GM23248 (cell line): ENCODE measurements around the gene TAOK3. TPM values are rescaled to one million over a fixed set of nuclear protein-coding genes. Genes with fewer than 3 reads are reported as not detected.

ENCODE experiments used
- DNase-seq: peaks from one replicate; pipeline ENCODE4 v3.0.0-alpha.2; 2015
- H2AFZ ChIP-seq: fragments of 200-600 bp; sonication (generic); 2 replicates; pipeline ENCODE4 v1.6.1; 2016; ENCODE audit warnings: antibody characterized with exemption
- H3F3A ChIP-seq: fragments of 200-600 bp; sonication (generic); 2 replicates; pipeline ENCODE4 v1.6.1; 2016; ENCODE audit warnings: mild to moderate bottlenecking, antibody characterized with exemption, mixed run types; ENCODE audit not compliant: insufficient read depth
- H3K27ac ChIP-seq: fragments of 200-600 bp; sonication (generic); 2 replicates; pipeline ENCODE4 v1.5.1; 2016; ENCODE audit warnings: mild to moderate bottlenecking
- H3K27me3 ChIP-seq: fragments of 200-600 bp; sonication (generic); replicated peaks from 2 replicates; pipeline ENCODE4 v1.6.1; 2016; ENCODE audit warnings: mild to moderate bottlenecking; ENCODE audit not compliant: insufficient read depth
- H3K36me3 ChIP-seq: fragments of 200-600 bp; sonication (generic); 2 replicates; pipeline ENCODE4 v1.6.1; 2016; ENCODE audit warnings: low read depth, mild to moderate bottlenecking
- H3K4me1 ChIP-seq: fragments of 200-600 bp; sonication (generic); 2 replicates; pipeline ENCODE4 v1.6.1; 2016; ENCODE audit warnings: mild to moderate bottlenecking; ENCODE audit not compliant: insufficient read depth
- H3K4me2 ChIP-seq: fragments of 200-600 bp; sonication (generic); one replicate; pipeline ENCODE4 v1.6.1; 2016; ENCODE audit warnings: mild to moderate bottlenecking; ENCODE audit not compliant: unreplicated experiment
- H3K4me3 ChIP-seq: fragments of 200-600 bp; sonication (generic); 2 replicates; pipeline ENCODE4 v1.5.1; 2016; ENCODE audit warnings: mild to moderate bottlenecking
- H3K79me2 ChIP-seq: fragments of 200-600 bp; sonication (generic); 2 replicates; pipeline ENCODE4 v1.6.1; 2016; ENCODE audit warnings: mild to moderate bottlenecking; ENCODE audit not compliant: insufficient read depth
- H3K9ac ChIP-seq: fragments of 200-600 bp; sonication (generic); 2 replicates; pipeline ENCODE4 v1.6.1; 2016; ENCODE audit warnings: mild to moderate bottlenecking
- H3K9me2 ChIP-seq: fragments of 200-600 bp; sonication (generic); 2 replicates; pipeline ENCODE4 v1.6.1; 2016; ENCODE audit warnings: mixed run types, mild to moderate bottlenecking, moderate library complexity; ENCODE audit not compliant: insufficient read depth
- H3K9me3 ChIP-seq: fragments of 200-600 bp; sonication (generic); one replicate; pipeline ENCODE4 v1.6.1; 2017; ENCODE audit warnings: low read depth
- H4K20me1 ChIP-seq: fragments of 200-600 bp; sonication (generic); 2 replicates; pipeline ENCODE4 v1.6.0; 2016; ENCODE audit not compliant: insufficient read depth
- EZH2 ChIP-seq: fragments of 200-600 bp; sonication (generic); IDR thresholded peaks from 2 replicates; pipeline ENCODE4 v1.6.1; 2018; ENCODE audit warnings: antibody characterized with exemption, mild to moderate bottlenecking; ENCODE audit not compliant: insufficient read depth, poor library complexity, severe bottlenecking
- EZH2phosphoT487 ChIP-seq: fragments of 200-600 bp; sonication (generic); IDR thresholded peaks from 2 replicates; pipeline ENCODE4 v1.6.1; 2018; ENCODE audit warnings: antibody characterized with exemption, moderate library complexity, mild to moderate bottlenecking, low read depth; ENCODE audit not compliant: insufficient read depth
- WGBS, 2 experiments: methylation state at CpG; one replicate each; pipeline ENCODE4 v1.1.6; 2015 to 2017; ENCODE audit warnings: low lambda C conversion rate in 2 of 2, low coverage in 1 of 2; ENCODE audit errors: missing lambda C conversion rate in 2 of 2; 5-methylcytosine and 5-hydroxymethylcytosine counted together
- in situ Hi-C: fragments of 300-500 bp; cut with MboI; formaldehyde crosslinking; loops from 2 replicates; pipeline ENCODE4 v1.15.0; 2020
- polyA plus RNA-seq: library from polyadenylated mRNA; unstranded; fragments of >200 nt; fragmentation: Nextera tagmentation; extraction: Ambion mirVana; gene quantifications from 2 replicates; pipeline ENCODE4 v1.2.1, GENCODE V29; 2016
- total RNA-seq: library from RNA; depleted of rRNA; stranded (reverse); fragments of >200 nt; shearing (Covaris generic); gene quantifications from 2 replicates; pipeline ENCODE4 v1.2.3, GENCODE V29; 2014

Gene TAOK3
- total and polyA plus RNA-seq, 2 experiments from 2014 or later, result 17.8 to 49.8 TPM

DNA sequence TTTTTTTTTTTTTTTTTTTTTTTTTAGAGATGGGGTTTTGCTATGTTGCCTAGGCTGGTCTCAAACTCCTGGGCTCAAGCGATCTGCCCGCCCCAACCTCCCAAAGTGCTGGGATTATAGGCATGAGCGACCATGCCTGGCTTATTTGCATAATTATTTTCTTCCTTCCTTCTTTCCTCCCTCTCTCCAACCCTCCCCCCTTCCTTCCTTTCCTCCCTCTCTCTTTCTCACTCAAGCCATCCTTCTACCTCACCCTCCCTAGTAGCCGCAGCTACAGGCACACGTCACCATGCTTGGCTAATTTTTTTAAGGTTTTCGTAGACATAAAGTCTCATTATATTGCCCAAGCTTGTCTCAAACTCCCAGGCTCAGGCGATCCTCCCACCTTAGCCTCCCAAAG, 152.9 kb downstream of the TAOK3 start:
- no peaks in the 10 kb centered on the region for H3K79me2 ChIP-seq
- H3K27ac ChIP-seq, result no peak overlapping the region
- in situ Hi-C loops, result no loop called here
- H2AFZ ChIP-seq, result no peak overlapping the region
- no peak overlapping the region for H3K9ac ChIP-seq
- DNase-seq, result no peak
- H3K9me2 ChIP-seq, result no peaks in the 10 kb centered on the region
- no peaks in the 10 kb centered on the region for H3F3A ChIP-seq
- H3K4me1 ChIP-seq, result no peaks in the 10 kb centered on the region
- H3K9me3 ChIP-seq, result no peaks in the 10 kb centered on the region
- H3K27me3 ChIP-seq, result no peaks in the 10 kb centered on the region
- 0 out of 2 replicates have a peak, but pooled peaks cover 11% of the 10 kb centered on the region for H3K36me3 ChIP-seq
- no peak overlapping the region for H3K4me2 ChIP-seq
- no peaks in the 10 kb centered on the region for H4K20me1 ChIP-seq
- no peak for TF ChIP-seq EZH2
- 98 to 99% methylated on average over 4 to 7 of the region's 7 CpGs for WGBS, 2 experiments
- no peak overlapping the region for H3K4me3 ChIP-seq

DNA sequence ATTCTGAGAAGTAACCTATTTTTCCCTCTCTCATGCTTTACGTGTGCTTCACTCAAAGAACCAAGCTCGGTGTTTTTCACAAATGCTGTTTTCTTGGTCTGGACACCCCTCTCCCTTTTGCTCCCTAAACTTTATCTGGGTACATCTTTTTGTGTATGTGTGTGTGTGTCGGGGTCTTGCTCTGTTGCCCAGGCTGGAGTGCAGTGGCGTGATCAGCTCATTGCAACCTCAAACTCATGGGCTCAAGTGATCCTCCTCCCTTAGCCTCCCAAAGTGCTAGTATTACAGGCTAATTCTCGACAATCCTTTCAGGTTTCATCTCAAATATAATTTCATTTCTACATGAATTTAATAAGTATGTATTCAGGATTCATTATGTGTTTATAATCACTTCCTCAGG, 153.6 kb downstream of the TAOK3 start:
- in situ Hi-C loops, result no loop called here
- no peak overlapping the region for H3K4me2 ChIP-seq
- TF ChIP-seq EZH2phosphoT487 (no peak), EZH2 (no peak)
- H3F3A ChIP-seq, result no peaks in the 10 kb centered on the region
- H3K4me3 ChIP-seq, result no peak overlapping the region
- peaks cover 6% of the 10 kb centered on the region; the same call in 1 of the 2 replicates for H3K36me3 ChIP-seq
- no peaks in the 10 kb centered on the region for H3K9me2 ChIP-seq
- H2AFZ ChIP-seq, result no peak overlapping the region
- no peaks in the 10 kb centered on the region for H3K27me3 ChIP-seq
- no peak for DNase-seq
- no peaks in the 10 kb centered on the region for H3K79me2 ChIP-seq
- no peak overlapping the region for H3K9ac ChIP-seq
- H3K9me3 ChIP-seq, result no peaks in the 10 kb centered on the region
- H3K27ac ChIP-seq, result no peak overlapping the region
- H4K20me1 ChIP-seq, result no peaks in the 10 kb centered on the region
- 86 to 92% methylated on average over 5 of the region's 5 CpGs for WGBS, 2 experiments
- H3K4me1 ChIP-seq, result no peaks in the 10 kb centered on the region

DNA sequence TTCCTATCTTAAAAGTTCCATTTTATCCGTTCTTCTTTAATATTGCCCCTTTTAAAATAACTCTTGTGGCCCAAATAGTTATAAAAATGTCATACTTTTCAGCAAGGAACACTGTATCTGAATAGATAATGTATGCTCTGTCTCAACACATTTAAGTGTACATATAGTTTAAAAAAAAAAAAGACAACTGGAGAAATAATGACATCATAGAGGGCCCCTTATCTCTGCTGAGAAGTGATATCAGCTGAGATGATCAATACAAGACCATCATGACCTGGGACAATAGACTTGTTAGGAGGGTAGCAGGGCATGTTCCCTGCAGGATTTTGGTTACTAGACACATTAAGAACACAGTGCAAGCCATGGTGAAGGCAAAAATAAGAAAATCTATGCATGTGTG, 159.3 kb downstream of the TAOK3 start:
- 98 to 100% methylated on average over 1 of the region's 1 CpG for WGBS, 2 experiments
- in situ Hi-C loops, result no loop called here

DNA sequence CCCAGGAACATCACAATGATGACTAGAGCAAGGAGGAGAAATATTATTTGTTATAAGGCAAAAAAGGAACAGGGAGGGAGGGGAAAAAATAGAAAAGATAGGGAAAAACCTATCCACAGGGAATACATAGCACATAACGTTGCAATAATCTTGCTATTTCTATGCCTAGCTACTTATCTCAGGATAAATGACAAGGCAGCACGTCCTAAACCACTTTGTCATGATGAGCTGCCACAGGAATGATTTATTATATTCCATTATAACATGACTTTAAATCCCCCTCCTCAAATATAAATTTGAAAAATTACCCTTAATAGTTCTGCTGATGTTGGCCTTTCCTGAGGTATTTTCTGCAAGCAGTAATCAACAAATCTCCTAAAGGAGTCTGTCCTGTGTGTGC, 160.1 kb downstream of the TAOK3 start:
- Histone ChIP-seq H3K27me3 (no peaks in the 10 kb centered on the region), H4K20me1 (no peaks in the 10 kb centered on the region), H3K4me3 (no peak overlapping the region), H3F3A (no peaks in the 10 kb centered on the region), H3K79me2 (no peaks in the 10 kb centered on the region), H3K4me1 (no peaks in the 10 kb centered on the region), H2AFZ (no peak overlapping the region), H3K27ac (no peak overlapping the region), H3K9me3 (no peaks in the 10 kb centered on the region), H3K9ac (no peak overlapping the region), H3K9me2 (no peaks in the 10 kb centered on the region), H3K36me3 (peaks cover 30% of the 10 kb centered on the region; the same call in 1 of the 2 replicates), H3K4me2 (no peak overlapping the region)
- DNase-seq, result no peak
- 97 to 100% methylated on average over 2 of the region's 2 CpGs for WGBS, 2 experiments
- in situ Hi-C loops, result no loop called here
- TF ChIP-seq EZH2phosphoT487 (no peak), EZH2 (no peak)

More for the DNA sequence above, 159.3 kb downstream of the TAOK3 start:
- Histone ChIP-seq H3K9ac (no peak overlapping the region), H4K20me1 (no peaks in the 10 kb centered on the region), H2AFZ (no peak overlapping the region), H3K9me3 (no peaks in the 10 kb centered on the region), H3K4me3 (no peak overlapping the region), H3K27ac (no peak overlapping the region), H3K36me3 (peaks cover 32% of the 10 kb centered on the region; the same call in 1 of the 2 replicates), H3K27me3 (no peaks in the 10 kb centered on the region), H3K4me1 (no peaks in the 10 kb centered on the region), H3K79me2 (no peaks in the 10 kb centered on the region), H3K4me2 (no peak overlapping the region), H3F3A (no peaks in the 10 kb centered on the region), H3K9me2 (no peaks in the 10 kb centered on the region)
- no peak for DNase-seq
- TF ChIP-seq EZH2phosphoT487, result no peak
- no peak for TF ChIP-seq EZH2

DNA sequence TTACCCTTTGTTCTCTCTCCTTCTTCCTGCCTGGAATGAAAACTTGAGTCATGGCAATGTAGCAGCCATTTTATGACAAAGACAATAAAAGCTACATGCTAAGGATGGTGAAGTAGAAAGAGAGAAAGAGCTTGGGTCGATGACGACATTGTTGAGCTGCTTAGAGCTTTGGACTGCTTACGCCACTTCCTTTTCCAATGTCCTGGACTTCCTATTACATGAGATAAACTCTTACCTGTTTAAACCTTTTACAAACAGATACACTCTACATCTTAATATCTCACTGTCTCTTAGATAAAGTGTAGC, 166.6 kb downstream of the TAOK3 start:
- H3K79me2 ChIP-seq, result no peaks in the 10 kb centered on the region
- H3K36me3 ChIP-seq, result peaks cover 7% of the 10 kb centered on the region; the same call in 1 of the 2 replicates
- H3K9ac ChIP-seq, result no peak overlapping the region
- H3K4me3 ChIP-seq, result no peak overlapping the region
- no peaks in the 10 kb centered on the region for H3K9me3 ChIP-seq
- no peaks in the 10 kb centered on the region for H3F3A ChIP-seq
- H3K9me2 ChIP-seq, result no peaks in the 10 kb centered on the region
- no peaks in the 10 kb centered on the region for H3K4me1 ChIP-seq
- no peak overlapping the region for H3K4me2 ChIP-seq
- 99 to 100% methylated on average over 3 of the region's 3 CpGs for WGBS, 2 experiments
- DNase-seq, result no peak
- H3K27me3 ChIP-seq, result no peaks in the 10 kb centered on the region
- no peaks in the 10 kb centered on the region for H4K20me1 ChIP-seq
- no peak overlapping the region for H2AFZ ChIP-seq
- no peak overlapping the region for H3K27ac ChIP-seq
- in situ Hi-C loops, result no loop called here
- TF ChIP-seq EZH2 (no peak), EZH2phosphoT487 (no peak)
